Activated CD8-positive, alpha-beta memory T cell treated with anti-CD3 and anti-CD28 coated beads, Interleukin-2, amount 10 ng/mL, durations not matched to agents 7 days and 5 days (primary cell): ENCODE measurements around the gene ASPRV1. TPM values are rescaled to one million over a fixed set of nuclear protein-coding genes. Genes with fewer than 3 reads are reported as not detected.

ENCODE experiments used
- ATAC-seq: fragments of 150-1000 bp; cut with Tn5 transposase; one replicate; pipeline ENCODE4 v1.10.0; 2021; ENCODE audit warnings: moderate library complexity
- CTCF ChIA-PET: fragments of 350-600 bp; sonication (Branson Sonifier 250); formaldehyde crosslinking; loops from one replicate; lab custom pipeline; 2021; ENCODE audit warnings: antibody characterized with exemption; lab: Charles Lee
- DNase-seq: peaks from one replicate; pipeline ENCODE4 v3.0.0-alpha.2; 2020
- H3K27ac Mint-ChIP-seq: one replicate; pipeline ENCODE4 v1.8.0; 2021; ENCODE audit warnings: mild to moderate bottlenecking, mixed read lengths
- H3K27me3 Mint-ChIP-seq: one replicate; pipeline ENCODE4 v1.8.0; 2021; ENCODE audit warnings: mixed read lengths
- H3K36me3 Mint-ChIP-seq: one replicate; pipeline ENCODE4 v1.8.0; 2021; ENCODE audit warnings: mild to moderate bottlenecking, mixed read lengths
- H3K4me1 Mint-ChIP-seq: one replicate; pipeline ENCODE4 v1.8.0; 2021; ENCODE audit warnings: mixed read lengths
- H3K4me3 Mint-ChIP-seq: one replicate; pipeline ENCODE4 v1.8.0; 2021; ENCODE audit warnings: mild to moderate bottlenecking, moderate library complexity, mixed read lengths
- H3K9me3 Mint-ChIP-seq: one replicate; pipeline ENCODE4 v1.8.0; 2022; ENCODE audit warnings: low read depth, mixed read lengths
- total RNA-seq, 2 experiments: library from RNA; stranded (reverse); gene quantifications; one replicate each; pipeline ENCODE4 v1.2.3, GENCODE V29; 2021

ASPRV1 gene
- total RNA-seq, 2 experiments from 2014 or later: 1.3 to 1.8 TPM

DNA sequence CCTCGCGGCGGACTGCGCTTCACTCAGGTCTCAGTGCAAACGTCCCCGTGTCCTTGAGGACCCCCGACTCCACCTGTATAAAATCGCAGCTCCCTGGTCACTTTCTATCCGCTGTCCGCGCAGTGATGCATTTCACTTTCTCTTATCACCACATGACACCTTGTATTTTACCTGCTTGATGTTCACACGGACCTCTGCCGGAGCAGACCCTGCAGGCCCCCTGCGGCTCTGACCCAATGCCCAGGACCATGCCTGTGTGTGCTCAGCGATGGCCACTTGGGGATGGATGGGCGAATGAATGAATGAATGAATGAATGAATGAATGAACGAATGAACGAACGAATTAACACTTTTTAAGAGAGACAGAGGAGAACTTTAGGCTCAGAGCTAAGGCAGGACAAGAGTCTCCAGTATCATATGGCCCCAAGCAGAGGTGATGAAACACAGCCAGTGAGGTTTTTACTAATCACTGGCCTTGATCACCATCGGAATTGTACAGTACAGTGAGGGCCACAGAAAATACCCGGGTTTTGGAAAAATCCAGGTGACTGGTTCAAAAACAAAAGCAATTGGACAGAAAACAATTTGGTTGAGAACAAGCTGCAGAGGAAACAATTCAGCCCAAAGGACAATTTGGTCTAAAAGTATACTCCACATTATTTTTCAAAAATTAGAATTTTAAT lies 12.3 kb downstream of the ASPRV1 start:
- Mint-ChIP-seq H3K9me3 (no peaks in the 10 kb centered on the region), H3K4me3 (no peak overlapping the region), H3K36me3 (peaks cover 2% of the 10 kb centered on the region), H3K4me1 (peaks cover 34% of the 10 kb centered on the region), H3K27me3 (no peaks in the 10 kb centered on the region), H3K27ac (peak overlapping the region; percentile 13)
- ATAC-seq: no peak
- CTCF ChIA-PET: interaction anchor here (1.2 kb wide), 1 partner anchor 194 kb away, joined by 3 read pairs; no protein-coding TSS in a partner anchor
- peak; percentile 34 for DNase-seq

GRCh38 chr2:69948032-69948962 lies 13.1 kb downstream of the ASPRV1 start:
- Mint-ChIP-seq H3K27ac (no peak overlapping the region), H3K9me3 (no peaks in the 10 kb centered on the region), H3K36me3 (peaks cover 5% of the 10 kb centered on the region), H3K4me1 (peaks cover 39% of the 10 kb centered on the region), H3K4me3 (no peak overlapping the region), H3K27me3 (no peaks in the 10 kb centered on the region)
- DNase-seq (peak; percentile 35), ATAC-seq (no peak)
- CTCF ChIA-PET: interaction anchor here (1.2 kb wide), 1 partner anchor 195 kb away, joined by 3 read pairs; no protein-coding TSS in a partner anchor

GRCh38 chr2:69947325-69947931 lies 14.0 kb downstream of the ASPRV1 start:
- no peaks in the 10 kb centered on the region for H3K9me3 Mint-ChIP-seq
- H3K4me1 Mint-ChIP-seq: peaks cover 43% of the 10 kb centered on the region
- peak; percentile 39 for DNase-seq
- no peak overlapping the region for H3K4me3 Mint-ChIP-seq
- peak overlapping the region; percentile 93 for H3K27ac Mint-ChIP-seq
- ATAC-seq: no peak
- no peaks in the 10 kb centered on the region for H3K27me3 Mint-ChIP-seq
- CTCF ChIA-PET: interaction anchor here (0.9 to 2.6 kb wide), 5 partner anchors 8 to 122 kb away, joined by 3 to 17 read pairs (median 5); partner anchors contain the start of gene MXD1
- peaks cover 11% of the 10 kb centered on the region for H3K36me3 Mint-ChIP-seq

DNA sequence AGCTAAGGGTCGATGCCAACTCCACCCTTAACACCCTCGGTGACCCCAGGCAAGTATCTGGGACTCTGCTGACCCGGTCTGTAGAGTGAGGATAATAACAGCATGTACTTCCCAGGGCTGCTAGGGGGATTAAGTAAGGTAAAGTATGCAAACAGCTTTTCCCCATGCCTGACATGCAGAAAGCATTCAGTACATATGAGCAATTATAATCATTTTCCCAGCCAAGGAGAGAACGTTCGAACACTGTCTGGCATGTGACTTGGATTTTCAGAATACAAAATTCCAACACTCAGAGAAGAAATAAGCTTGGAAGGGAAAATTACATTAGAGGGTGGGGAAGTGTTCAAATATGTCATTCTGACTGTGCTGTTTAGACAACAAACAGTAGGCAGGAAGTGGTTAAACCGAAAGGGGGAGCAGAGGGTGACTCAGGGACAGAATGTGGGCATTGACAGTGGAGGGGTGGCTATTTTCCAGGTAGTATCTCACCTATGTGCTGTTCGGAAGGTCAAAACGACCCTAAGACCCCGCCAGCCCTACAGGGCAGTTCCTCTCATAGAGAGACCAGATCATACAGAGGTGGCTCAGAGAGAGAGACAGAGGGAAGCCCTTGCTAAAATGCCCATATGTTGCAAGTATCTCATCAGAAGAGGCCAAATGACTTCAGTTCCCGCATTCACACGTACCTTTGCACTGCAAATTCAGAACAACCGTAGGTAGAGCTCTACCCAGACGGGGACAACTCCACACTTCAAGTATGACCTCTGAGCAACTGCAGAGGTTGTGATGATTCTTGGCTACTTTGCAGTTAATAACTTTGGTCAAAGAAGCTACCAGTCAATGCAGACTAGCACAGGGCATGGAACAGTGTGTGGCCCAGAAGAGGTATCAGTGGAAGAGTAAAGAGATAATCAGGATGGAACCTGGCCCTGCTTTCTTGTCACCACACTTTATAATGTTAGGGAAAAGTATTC lies 14.8 kb downstream of the ASPRV1 start:
- peak; percentile 94 for ATAC-seq
- H3K4me3 Mint-ChIP-seq: peak overlapping the region; percentile 52
- DNase-seq: peak; percentile 89
- H3K9me3 Mint-ChIP-seq: no peaks in the 10 kb centered on the region
- peak overlapping the region; percentile 93 for H3K27ac Mint-ChIP-seq
- CTCF ChIA-PET: interaction anchor here (0.9 to 2.7 kb wide), 7 partner anchors 9 to 222 kb away, joined by 3 to 17 read pairs (median 5); partner anchors contain the start of gene MXD1
- peaks cover 41% of the 10 kb centered on the region for H3K4me1 Mint-ChIP-seq
- peaks cover 17% of the 10 kb centered on the region for H3K36me3 Mint-ChIP-seq
- no peaks in the 10 kb centered on the region for H3K27me3 Mint-ChIP-seq

GRCh38 chr2:69945941-69946340 lies 15.5 kb downstream of the ASPRV1 start:
- ATAC-seq (no peak), DNase-seq (peak; percentile 39)
- CTCF ChIA-PET: interaction anchor here (1.0 to 2.7 kb wide), 5 partner anchors 11 to 221 kb away, joined by 3 to 17 read pairs (median 8); partner anchors contain the start of gene MXD1
- no peaks in the 10 kb centered on the region for H3K9me3 Mint-ChIP-seq
- H3K4me3 Mint-ChIP-seq: no peak overlapping the region
- peaks cover 19% of the 10 kb centered on the region for H3K36me3 Mint-ChIP-seq
- H3K27me3 Mint-ChIP-seq: no peaks in the 10 kb centered on the region
- H3K4me1 Mint-ChIP-seq: peaks cover 41% of the 10 kb centered on the region
- H3K27ac Mint-ChIP-seq: peak overlapping the region; percentile 93

- Mint-ChIP-seq H3K27me3 (no peaks in the 10 kb centered on the region), H3K4me1 (peaks cover 41% of the 10 kb centered on the region), H3K27ac (peak overlapping the region; percentile 93), H3K36me3 (peaks cover 23% of the 10 kb centered on the region), H3K4me3 (no peak overlapping the region), H3K9me3 (no peaks in the 10 kb centered on the region)
- DNase-seq (peak; percentile 33), ATAC-seq (no peak)
- CTCF ChIA-PET: interaction anchor here (1.4 to 2.7 kb wide), 3 partner anchors 11 to 124 kb away, joined by 3 to 17 read pairs (median 10); no protein-coding TSS in a partner anchor
Observed at GRCh38 chr2:69945441-69945840, 16.0 kb downstream of the ASPRV1 start.

DNA sequence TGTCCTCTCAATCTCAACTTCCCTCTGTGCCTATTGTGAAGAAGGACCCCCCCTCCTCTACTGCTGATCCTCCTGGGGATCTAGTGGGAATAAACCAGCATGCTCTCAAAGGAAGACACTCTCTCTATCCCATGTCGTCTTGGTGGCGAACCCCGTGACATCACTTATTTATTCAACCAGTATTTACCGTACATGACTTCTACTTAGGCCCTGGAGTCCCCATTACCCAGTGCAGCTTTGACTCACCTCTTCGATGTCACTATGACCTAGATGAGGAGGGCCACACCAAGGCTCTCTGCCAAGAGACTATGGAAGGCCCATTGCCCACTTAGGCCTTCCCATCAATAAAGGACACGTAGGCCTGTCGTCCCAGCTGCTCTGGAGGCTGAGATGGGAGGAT lies 16.7 kb downstream of the ASPRV1 start:
- H3K9me3 Mint-ChIP-seq: no peaks in the 10 kb centered on the region
- CTCF ChIA-PET: interaction anchor here (1.4 to 2.7 kb wide), 3 partner anchors 10 to 125 kb away, joined by 3 to 17 read pairs (median 10); no protein-coding TSS in a partner anchor
- H3K4me1 Mint-ChIP-seq: peaks cover 41% of the 10 kb centered on the region
- no peak for ATAC-seq
- no peak overlapping the region for H3K4me3 Mint-ChIP-seq
- H3K27ac Mint-ChIP-seq: peak overlapping the region; percentile 31
- DNase-seq: peak; percentile 36
- H3K27me3 Mint-ChIP-seq: no peaks in the 10 kb centered on the region
- H3K36me3 Mint-ChIP-seq: peaks cover 26% of the 10 kb centered on the region

DNA sequence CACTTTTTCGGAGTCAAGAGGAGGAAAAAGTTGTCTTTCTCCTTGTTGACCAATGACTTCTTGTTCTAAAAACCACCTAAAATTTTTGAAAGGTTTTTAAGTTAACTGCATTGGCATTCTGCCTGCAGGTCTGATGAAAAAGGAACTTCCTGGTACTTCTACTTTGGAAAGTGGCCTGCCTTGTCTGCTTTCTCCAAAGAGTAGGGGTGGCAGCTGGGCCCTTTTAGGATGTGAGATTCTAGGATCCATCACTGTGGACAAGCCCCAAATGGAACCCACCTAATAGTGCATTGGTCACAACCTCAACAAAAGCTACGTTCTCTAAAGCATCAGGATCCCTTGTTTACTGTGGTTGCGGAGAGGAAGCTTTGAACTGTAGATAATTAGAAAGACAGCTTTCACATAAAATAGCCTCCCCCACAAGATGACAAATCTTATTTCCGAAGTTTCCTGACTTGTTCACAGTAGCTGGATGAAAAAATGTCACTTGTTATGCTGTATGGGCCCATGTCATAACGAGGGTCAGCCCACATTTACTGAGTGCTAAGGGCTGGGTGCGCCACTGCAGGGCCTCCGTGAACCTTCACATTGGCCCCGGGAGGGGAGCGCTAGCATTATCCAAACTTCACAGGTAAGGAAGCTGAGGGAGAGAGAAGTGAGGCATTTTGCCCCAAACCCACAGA lies 17.4 kb downstream of the ASPRV1 start:
- Mint-ChIP-seq H3K4me1 (peaks cover 40% of the 10 kb centered on the region), H3K27me3 (no peaks in the 10 kb centered on the region), H3K36me3 (peaks cover 32% of the 10 kb centered on the region), H3K4me3 (no peak overlapping the region), H3K9me3 (no peaks in the 10 kb centered on the region), H3K27ac (no peak overlapping the region)
- ATAC-seq (no peak), DNase-seq (peak; percentile 36)
- CTCF ChIA-PET: interaction anchor here (1.4 kb wide), 1 partner anchor 32 kb away, joined by 3 read pairs; no protein-coding TSS in a partner anchor

DNA sequence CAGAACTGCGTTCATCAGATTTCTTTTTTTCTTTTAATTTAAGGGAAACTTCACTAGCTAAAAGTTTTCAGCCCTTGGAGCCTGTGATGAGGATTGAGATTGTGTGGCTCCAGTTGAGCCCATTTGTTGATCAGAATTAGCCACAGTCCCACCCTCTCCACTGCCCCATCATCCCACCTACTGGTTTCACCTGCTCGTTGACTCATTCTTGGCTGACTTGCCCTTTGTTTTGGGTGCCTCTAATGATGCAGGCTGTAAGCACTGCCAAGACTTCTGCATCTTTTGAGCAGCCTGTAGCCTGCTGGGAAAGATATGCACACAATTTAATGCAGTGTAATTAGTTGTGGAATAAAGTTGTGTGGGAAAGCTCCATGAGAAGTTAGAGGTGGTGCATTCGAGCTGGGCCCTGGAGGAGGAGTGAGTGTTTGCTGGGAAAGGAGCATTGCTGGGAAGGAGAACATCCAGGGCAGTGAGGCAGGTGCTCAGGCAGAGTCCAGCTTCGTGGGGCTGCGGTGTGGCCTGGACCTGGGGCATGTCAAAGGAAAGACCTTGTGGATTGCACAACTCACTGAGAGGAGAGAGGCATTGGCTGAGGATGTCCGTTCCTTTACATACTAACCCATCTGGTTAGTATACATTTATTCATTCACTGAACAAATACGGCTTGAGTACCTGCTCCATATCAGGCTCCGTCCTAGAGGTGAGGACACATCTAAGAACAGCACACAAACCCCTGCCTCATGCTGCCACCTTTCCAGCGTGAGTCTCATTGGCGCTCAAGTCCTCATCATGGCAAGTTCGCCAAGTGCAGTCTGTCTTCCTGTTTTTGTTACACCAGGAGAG lies 18.2 kb downstream of the ASPRV1 start:
- CTCF ChIA-PET: no interaction called here
- Mint-ChIP-seq H3K36me3 (peaks cover 40% of the 10 kb centered on the region), H3K9me3 (no peaks in the 10 kb centered on the region), H3K27me3 (no peaks in the 10 kb centered on the region), H3K27ac (peak overlapping the region; percentile 39), H3K4me1 (peaks cover 38% of the 10 kb centered on the region), H3K4me3 (no peak overlapping the region)
- ATAC-seq: no peak
- no peak for DNase-seq

GRCh38 chr2:69940691-69941090 lies 20.7 kb downstream of the ASPRV1 start:
- ATAC-seq: no peak
- peaks cover 60% of the 10 kb centered on the region for H3K36me3 Mint-ChIP-seq
- H3K4me3 Mint-ChIP-seq: no peak overlapping the region
- CTCF ChIA-PET: interaction anchor here (0.9 to 1.5 kb wide), 2 partner anchors 25 to 26 kb away, joined by 3 to 4 read pairs; partner anchors contain the start of gene MXD1
- H3K27me3 Mint-ChIP-seq: no peaks in the 10 kb centered on the region
- H3K9me3 Mint-ChIP-seq: no peaks in the 10 kb centered on the region
- DNase-seq: no peak
- H3K4me1 Mint-ChIP-seq: peaks cover 20% of the 10 kb centered on the region
- no peak overlapping the region for H3K27ac Mint-ChIP-seq

DNA sequence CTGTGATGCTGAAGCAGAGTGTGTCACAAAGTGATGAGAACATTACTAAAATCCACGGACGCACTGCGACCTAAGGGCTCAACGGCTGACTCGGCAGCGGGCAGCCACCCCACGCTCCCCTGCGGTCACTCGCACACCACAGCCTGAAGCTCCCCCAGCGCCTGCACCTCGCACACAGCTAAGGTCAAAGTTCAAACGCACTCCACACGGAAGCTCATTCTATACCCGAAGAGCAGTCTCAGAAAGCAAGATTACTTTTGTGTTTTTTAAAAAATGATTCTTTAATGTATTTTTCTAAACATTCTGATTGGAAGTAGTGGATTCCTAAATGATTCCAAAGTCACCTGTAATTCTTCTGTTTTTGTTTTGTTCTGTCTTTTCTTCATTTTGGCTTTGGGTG lies 21.7 kb downstream of the ASPRV1 start:
- no peak overlapping the region for H3K4me3 Mint-ChIP-seq
- no peak for ATAC-seq
- no peaks in the 10 kb centered on the region for H3K9me3 Mint-ChIP-seq
- H3K27me3 Mint-ChIP-seq: no peaks in the 10 kb centered on the region
- no peak for DNase-seq
- H3K36me3 Mint-ChIP-seq: peaks cover 67% of the 10 kb centered on the region
- H3K27ac Mint-ChIP-seq: no peak overlapping the region
- CTCF ChIA-PET: interaction anchor here (0.5 to 1.1 kb wide), 4 partner anchors 24 to 610 kb away, joined by 3 to 4 read pairs (median 3); no protein-coding TSS in a partner anchor
- peaks cover 15% of the 10 kb centered on the region for H3K4me1 Mint-ChIP-seq
